Stimulated activated CD4-positive, alpha-beta T cell treated with anti-CD3 and anti-CD28 coated beads, TNF-alpha, amount 100 ng/mL, for 24 hours (primary cell): ENCODE results near the gene NFIA.

Experiments
- DNase-seq, 3 experiments: peaks; one replicate each; pipeline ENCODE4 v3.0.0-alpha.2; 2020; ENCODE audit warnings: low read depth in 3 of 3

NFIA gene

DNA sequence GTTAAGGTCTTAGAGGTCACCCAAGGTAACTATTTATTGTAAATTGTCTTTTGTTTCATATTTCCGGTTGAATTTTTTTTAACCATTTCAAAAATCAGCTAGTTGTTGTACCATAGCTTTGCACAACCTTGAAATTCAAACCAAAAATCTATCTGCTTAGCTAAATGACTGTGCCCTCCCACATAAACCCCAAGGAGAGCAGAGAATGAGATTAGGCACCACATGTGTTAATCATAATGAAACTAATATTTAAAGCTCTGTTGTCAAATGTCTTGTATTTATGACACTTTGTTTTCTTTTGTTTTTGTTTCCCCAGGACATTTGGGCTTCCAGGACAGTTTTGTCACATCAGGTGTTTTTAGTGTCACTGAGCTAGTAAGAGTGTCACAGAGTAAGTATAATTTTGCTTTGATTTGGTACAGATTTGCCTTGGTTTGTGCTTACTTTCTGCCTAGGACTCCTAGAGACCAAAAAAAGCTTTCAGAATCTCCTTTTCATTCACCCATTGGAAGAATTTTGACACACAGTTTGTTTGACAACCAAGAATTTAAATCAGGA is 249.9 kb downstream of the NFIA start:
- peak in 1 of 3 experiments; percentile 10 for DNase-seq

DNA sequence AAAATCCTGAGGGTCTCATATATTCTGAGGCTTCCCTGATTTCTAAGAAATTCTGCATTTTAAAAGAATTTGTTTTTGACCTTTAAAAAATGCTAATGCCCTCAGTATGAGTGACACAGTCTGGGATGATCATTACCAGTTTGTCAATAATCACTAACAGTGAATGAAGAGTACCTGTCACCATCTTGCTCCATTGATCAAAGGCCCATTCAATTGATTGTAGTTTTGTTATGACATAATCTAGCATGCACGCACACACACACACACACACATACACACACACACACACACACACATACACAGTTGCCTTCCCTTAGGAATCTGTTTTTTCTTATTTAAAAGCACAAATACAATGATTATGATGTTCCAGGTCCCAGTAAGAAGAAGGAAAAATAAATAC is 250.4 kb downstream of the NFIA start:
- DNase-seq = no peak

DNA sequence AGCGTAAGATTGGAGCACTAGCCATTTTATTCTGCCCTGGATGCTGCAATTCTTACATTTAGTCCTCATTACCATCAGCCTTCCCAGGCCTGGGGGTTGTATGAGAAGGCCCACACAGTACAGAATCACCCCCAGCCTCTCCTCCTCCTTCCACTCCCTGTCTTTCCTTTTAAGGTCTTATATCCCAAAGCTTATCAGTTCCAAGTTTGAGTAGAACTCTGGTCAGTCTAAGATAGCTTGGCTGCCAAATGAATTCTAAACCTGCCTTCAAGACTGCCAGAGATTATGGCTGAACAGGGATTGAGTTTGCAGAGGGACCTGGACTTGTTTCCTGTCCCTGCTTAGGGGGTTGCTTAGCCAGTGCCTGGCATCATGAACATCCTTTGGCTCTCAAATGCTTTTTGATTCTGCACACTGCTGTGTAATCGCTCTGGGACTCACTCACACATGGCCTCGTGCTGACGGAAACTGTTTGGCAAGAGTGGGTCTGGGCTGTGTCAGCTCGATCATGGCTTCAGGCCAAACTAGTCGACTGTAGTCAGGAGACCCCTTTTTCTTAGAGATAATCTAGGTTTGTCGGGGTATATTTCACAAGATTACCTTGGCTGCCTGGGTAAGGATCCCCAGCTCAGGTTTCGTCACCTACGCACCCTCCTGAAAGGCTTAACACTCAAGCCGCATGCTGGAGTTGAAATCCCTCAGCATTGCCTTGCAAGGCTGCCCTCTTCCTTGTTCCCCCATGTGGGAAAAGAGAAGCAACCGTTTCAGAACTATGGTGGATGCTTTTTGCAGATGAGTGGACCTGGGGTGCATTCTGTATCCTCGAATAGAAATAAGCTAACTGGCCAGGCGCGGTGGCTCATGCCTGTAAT is 252.6 kb downstream of the NFIA start:
- DNase-seq = no peak

DNA sequence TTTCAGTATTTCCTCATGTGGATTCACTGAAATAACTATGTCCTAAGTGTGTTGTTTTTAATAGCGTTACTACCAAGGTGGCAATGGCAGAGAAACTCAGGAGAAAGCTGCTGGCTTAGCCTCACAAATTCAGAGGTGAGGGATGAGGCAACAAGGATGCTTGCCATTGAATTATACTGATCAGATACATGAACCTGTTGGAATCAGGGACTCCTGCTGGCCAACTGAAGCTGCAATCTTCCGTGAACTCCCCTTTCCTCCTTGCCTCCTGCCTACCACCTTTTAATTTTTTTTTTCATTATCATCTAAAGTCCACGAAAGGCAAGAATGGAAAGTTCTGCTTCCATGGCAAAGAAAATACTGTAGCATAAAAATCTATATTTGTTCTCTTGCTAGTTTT is 254.7 kb downstream of the NFIA start:
- DNase-seq = no peak

DNA sequence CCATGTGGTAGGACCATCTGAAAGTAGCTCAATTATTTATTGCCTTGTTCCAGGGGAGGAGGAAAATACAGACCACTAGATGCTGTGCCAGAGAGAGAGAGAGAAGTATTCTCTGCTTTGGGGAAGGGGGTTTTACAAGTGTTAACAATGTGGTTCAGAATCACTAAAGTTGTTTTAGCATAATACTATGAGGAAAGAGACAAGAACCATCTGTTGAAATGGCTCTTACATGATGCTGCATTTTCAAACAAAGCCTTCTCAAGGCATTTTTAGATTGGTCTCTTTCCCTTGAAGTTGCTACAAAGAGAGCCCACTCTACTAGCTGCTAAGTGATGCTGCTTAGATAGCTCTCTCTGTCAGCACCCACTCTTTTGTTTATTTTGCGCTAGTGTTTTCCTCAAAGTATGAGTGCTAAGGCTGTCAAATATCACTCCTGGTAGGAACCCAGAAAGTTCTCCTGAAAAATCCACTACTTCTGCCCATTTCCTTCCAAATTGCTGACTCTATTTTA is 255.1 kb downstream of the NFIA start:
- DNase-seq = no peak

DNA sequence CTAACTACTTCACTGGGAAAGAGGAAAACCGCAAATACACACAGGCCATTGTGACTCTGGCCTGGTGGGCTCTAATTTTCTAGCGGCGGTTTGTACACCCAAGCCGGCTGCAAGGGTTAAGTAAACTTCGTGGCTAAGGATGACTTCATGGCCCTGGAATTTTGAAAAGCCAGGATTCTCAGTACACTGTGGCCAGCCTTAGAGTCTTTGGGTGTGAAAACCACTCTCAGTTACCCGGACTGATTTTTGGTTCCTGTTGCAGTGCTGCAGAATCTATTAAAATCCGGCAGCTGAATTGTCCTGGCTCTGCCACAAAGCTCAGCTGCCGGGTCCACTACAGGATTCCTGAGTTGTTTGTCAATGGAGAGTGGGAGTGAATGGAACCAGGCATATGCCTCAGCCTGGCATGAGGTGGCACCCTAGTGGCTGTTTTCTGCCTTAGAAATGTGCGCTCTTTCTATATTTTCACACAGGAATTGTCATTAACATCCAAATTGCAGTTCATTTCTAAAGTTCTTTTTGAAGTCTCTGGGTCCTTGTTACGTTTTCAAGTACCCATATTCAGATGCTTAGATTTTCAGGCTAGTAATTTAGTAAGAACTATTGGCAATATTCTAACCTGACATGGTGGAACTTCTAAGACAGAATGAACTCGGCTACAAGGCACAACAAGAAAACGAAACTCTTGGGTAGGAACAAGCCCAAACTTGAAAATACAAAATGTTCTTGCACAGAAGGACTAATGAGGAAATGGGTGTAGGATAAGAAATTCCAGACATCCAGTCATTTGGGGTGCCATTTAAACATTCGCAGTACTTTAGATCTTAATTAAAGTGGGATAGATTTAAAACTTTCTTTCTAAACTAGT is 255.9 kb downstream of the NFIA start:
- DNase-seq = no peak

DNA sequence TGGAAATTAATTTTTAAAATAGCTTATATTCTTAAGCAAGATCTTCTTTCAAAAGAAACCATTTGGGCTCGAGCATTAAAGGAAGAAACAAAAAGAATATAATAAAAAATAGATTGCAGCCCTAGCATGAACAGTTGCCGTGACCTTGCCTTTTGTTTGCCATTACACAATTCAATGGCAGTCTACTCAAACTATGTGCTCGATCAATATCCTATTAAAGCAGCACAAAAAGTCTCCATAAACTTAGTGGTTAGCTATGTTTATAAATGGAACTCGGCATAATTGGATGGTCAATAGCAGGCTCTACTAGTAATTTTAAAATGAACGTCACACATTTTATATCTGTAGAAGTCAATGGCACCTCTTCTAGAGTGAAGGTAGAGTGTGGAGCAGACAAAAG is 256.5 kb downstream of the NFIA start:
- no peak for DNase-seq

DNA sequence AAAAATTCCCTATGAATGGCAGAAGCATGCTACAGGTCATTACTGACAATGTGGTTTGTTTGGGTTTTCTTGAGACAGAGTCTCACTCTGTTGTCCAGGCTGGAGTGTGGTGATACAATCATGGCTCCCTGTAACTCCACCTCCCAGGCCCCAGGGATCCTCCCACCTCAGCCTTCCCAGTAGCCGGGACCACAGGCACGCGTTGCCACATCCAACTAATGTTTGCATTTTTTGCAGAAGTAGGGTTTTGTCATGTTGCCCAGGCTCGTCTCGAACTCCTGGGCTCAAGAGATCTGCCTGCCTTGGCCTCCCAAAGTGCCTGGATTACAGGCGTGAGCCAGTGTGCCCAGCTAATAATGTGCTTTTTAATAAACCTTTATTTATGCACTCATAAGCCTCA is 259.1 kb downstream of the NFIA start:
- no peak for DNase-seq

DNA sequence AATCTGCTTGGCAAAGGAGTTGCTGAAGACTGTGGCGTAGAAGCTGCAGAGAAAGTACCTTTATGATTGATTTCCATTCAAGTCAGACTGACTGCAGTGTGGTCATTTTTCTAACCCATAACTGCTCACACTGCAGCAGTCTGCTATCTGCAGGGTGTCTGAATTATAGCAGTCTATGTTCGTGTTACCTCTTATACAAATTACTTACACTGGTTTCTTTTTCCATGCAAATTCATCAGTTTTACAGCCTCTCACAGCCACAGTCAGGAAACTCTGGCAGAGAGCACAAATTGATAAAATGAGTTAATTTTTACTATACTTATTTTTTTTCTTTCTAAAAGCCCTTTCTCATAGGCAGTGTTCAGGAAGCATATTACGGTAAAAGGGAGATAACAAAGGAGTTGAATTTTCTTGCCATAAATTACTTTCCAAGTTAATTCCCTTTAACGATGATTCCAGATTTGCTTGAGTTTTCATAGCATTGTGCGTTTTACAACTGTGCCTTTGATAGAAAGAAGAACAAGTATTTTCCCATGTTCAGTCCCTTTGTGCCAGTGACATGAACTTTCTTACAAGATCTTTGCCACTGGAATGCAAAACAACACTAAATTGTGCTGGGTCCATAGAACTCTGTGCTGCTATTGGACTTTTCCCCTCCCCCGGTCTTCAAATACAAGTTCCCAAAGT is 261.5 kb downstream of the NFIA start:
- no peak for DNase-seq

DNA sequence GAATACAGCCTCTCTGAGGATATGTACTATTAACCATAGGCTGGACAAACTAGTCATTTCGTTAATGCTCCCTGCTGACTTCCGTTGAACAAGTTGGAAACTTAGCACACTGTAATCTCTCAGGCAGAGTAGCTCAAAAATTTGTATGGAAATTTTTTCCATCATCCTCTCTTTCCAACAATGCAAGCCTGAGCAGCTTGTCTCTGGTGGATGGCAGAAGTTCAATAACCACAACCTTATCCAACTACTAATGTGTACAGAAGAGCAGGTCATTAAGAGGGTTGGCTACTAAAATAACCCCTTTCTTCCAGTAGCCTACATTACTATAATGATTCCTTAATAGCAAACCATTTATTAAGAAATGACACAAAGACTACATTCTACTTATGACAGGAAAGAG is 262.3 kb downstream of the NFIA start:
- DNase-seq = no peak

DNA sequence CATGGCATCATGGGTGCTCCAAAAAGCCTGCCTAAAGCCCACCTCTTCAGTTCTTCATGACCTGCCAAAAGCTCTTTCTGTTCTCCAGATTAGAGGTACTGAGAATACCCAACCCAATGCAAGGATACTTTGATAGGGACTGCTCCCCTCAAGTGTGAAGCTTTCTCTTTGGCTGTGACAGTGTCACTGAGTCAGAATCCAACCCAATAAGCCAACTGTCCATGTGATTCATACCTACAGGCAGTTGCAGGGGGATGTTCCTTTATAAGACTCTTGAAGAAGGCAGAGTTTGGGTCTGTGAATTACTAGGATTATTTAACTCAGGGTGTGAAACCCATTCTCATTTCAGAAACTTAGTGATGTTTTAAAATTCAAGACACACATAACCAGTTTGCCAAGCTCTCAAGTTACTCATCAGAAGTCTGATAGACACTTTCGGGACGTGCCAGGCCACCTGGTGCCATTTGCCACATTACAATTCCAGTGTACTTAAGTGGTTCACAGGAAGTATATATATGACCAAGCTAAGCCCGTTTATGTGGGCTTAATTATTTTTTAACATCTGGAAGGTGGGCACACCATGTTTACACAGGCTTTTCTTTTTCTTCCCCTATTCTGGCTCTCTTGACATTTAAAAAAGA is 265.8 kb downstream of the NFIA start:
- DNase-seq = no peak

DNA sequence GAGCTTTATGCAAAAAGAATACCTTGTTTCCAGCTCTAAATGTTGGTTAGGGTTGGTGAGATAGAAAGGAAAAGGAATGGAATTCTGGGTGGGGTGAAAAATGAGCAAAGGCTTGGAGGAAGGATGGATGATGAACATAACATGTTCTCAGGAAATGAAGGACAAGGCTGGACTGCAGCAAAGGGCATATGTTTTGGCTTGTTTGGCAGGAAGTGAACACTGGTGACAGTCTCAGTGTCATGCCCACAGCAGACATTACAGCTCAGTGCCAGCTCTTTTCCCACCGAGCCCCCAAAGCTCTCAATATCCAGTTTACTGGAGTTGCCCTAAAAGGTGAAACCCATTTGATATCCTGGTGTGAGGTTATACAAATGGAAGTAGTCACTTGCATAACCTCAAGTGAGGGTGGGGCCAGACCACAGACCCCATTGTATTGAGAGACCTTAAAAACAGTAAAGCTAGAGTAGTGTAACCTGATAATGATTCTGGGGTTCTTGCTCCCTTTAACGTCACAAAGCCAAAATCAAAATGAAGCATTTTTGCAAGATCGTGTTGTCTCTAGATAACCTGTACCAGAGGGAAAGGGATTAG is 270.6 kb downstream of the NFIA start:
- no peak for DNase-seq

DNA sequence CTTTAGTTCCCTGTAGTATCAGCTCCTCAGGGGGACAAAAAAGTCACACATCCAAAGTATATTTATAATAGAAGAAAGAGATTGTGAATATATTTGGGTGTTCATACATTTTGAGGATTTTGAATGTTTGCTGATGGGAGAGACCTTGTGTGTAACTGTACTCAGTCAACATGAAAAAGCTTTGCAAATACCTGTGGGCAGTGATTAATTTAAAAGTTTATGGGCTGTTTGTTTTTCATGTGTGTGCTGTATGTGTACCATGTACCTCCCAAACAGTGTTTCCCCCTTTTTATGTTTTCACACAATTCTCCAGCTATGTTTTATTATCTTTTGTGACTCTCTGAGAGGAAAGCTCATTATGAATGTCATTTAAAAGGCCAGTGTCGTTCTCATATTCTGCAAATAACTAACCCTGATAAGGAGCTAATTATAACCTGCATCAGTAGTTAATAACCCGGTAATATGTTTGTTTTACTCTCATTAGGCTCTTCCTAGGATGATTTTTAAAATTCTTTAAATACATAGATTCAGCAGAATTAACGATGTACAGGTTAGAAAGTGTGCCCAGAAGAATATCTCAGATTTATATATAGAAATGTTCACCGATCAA is 271.5 kb downstream of the NFIA start:
- no peak for DNase-seq

DNA sequence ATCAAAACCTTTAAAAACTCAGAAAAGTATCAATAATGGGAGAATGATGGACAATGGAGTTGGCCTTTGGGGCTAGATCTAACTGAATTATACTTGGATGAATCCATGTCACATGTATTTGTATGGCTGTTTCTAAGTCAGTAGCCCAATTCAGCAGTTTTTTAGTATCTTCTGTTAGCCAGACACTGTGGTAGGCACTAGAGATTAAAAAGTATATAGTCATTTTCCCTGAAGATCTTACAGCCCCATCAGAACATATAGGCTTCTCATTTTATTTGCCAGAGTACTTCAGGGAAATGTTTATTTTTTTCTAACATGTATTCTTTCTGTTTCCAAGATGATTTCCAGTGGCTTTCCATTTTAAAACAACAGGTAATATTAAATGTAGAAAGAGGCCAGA is 273.7 kb downstream of the NFIA start:
- DNase-seq = no peak

DNA sequence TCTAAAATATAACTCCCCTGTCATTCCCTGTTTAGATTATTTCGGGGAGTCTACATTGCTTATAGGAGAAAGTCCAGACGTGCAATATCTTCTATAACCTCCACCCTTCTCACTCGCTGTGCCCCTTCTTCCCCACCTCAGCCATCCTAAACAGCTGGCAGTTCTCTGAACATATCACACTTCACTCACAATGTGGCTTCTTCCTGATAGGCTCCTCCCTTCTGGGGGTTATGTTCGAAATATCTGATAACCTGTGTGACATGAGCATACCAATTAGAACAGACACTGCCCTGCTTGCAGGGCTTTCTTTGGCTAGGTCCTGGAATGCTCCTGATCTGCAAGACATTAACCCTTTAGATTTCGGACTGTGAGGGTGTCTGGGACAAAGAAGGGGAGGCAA is 274.6 kb downstream of the NFIA start:
- no peak for DNase-seq

DNA sequence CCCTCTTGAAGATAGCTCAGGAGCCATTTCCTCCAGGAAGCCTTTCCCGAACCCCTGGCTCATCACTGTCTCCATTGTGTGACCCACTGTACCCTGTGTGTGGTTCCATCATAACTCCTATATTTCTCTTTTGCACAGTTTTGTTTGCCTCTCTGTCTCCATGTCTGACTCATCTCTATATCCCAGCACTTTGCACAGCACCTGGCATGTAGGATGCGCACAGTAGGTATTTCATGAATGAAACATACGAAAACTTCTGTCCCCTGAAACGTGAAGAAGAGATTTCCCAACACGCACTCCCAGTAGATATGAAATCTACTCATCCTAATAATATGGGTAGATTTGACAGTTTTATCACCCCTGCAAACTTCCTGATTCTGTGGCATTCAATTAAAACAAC is 275.2 kb downstream of the NFIA start:
- DNase-seq = no peak

DNA sequence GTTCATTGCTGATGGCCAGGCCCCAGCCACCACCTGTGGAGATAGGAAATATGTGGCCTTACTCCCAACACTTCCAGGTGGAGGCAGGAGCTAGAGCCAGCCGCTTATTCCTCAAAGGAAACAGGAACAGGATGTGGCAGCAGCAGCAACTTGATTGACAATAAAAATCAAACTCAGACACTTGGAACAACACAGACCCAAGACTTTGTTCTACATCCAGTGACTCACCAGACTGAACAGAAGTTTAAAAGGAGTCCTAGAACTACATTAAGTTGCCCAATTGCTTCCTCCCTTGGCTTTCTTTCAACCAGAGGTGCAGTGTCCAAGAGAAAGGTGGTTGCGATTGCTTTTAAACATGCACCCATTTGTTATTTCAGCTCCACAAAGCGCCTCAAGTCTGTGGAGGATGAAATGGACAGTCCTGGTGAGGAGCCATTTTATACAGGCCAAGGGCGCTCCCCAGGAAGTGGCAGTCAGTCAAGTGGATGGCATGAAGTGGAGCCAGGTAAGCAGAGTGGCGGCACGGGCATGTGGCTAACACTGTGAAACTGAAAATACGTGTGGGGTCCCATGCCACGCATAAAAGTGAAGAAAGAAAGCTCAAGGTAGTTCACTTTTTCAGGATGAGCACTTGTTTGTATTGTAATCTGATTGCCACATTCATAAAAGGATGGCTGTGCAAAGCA is 276.6 kb downstream of the NFIA start:
- DNase-seq = no peak

DNA sequence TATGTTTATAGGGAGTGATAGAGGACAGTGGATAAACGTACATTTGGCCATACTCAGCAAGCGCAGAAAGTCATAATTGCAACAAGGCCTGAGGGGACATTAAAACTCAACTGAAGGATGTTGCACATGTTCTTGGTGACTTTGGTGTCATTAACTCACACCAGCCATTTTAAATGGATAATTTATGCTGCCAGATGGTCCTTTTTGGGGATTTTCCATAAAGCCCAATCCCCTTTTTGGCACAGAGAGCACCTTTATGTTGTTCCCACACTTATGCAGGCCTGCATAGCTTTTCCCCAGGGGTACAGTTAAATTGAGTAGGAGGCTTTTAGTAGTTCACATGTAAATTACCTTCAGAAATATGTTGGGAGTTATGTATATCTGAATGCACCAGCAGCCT is 279.6 kb downstream of the NFIA start:
- DNase-seq = no peak

DNA sequence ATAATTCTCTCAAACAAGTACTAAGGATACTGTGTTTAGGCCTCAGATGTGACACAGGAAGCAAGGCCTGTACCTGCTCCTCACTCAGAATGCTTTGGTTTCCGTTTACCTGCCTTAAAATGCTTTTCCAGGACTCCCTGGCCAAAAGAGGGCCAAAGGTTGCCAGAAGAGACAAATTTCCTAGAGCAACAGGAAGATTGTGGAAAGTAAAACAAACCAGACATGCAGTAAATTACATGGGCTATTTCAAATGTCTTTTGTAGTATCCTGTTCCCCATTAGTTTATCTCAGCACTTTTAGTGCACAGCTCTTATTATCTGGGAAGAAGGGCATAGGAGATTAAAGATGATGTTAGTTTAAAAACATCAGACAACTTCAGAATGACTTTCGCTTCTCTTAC is 280.0 kb downstream of the NFIA start:
- DNase-seq = no peak

DNA sequence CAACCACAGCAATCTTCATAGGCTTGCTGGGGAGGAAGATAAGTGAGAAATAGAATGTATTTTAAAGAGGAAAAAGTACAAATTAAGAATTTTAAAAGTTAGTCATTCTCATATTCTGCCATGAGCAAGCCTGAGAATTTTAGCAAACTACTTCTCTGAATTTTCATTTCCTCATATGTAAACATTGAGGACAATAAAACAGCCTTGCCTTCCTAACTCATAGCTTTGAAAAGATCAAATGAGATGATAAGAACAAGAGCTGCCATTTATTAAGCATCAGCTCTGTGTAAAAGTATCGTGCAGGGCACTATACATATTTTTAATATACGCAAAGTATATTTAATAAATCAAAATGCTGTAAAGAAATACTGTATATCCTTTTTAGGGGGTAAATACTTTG is 286.0 kb downstream of the NFIA start:
- no peak for DNase-seq
